ENCODE results near the gene MBL2.

MBL2 gene

DNA sequence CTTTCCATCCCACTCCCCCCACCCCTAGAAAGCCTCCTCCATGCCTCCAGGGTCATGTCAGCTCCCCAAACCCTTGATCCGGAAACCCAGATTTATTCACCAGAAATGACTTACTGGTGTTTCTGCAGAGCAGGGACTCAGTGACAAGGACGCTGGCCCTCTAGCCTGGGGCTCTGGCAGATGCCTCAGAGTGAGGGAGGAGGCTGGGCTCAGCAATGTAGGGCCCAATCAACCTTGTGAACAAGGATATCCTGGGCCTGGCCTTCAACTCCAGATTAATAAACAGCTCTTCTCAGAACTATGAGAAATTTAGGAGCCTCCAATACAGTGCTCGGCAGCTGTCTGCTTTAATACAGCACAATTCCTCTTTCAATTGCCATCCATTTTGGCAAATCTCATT is at the start of gene MBL2:
TSS of gene MBL2 (minus strand) at position 162 of the 400 bp plus-strand sequence. CDS start 1,149 bp downstream, outside the sequence.
- no peaks in the 10 kb centered on the region for H3K27me3 ChIP-seq (ENCODE audit: insufficient read depth, low read length)
- no peak within 1 kb of the TSS for H3K4me3 ChIP-seq (ENCODE audit: low read length)
- no peaks in the 10 kb centered on the region for H3K36me3 ChIP-seq (ENCODE audit: insufficient read depth, low read length)
- no peaks in the 10 kb centered on the region for H3K4me1 ChIP-seq (ENCODE audit: insufficient read depth, low read length)
- H3K9me3 ChIP-seq (ENCODE audit: low read length), result no peaks in the 10 kb centered on the region
- H2AFZ ChIP-seq (ENCODE audit: low read depth, low read length), result no peak within 1 kb of the TSS

DNA sequence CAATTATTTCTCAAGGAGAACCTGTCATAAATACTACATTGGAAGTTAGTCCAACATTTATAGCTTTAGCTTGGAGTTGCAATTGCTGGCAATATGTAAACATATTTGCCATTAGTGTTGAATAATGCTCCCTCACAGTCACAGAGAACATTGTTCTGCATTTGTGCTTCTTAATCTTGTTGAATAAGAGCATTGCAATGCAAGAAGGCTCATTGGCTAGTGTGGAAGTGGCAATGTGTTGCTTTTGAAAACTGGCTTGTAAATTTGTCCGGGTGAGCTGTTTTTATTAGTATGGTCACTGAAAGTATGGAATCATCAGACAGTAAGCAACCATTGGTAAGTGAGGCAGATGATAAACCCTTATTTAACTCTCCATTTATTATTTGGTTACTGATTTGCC is 47.7 kb upstream of the MBL2 start:
- Histone ChIP-seq H3K36me3 (ENCODE audit: insufficient read depth, low read length) (no peaks in the 10 kb centered on the region), H3K4me3 (ENCODE audit: low read length) (no peak overlapping the region), H3K4me1 (ENCODE audit: insufficient read depth, low read length) (no peaks in the 10 kb centered on the region), H3K27me3 (ENCODE audit: insufficient read depth, low read length) (no peaks in the 10 kb centered on the region), H2AFZ (ENCODE audit: low read depth, low read length) (no peak overlapping the region), H3K9me3 (ENCODE audit: low read length) (no peaks in the 10 kb centered on the region)

- Histone ChIP-seq H3K36me3 (ENCODE audit: insufficient read depth, low read length) (no peaks in the 10 kb centered on the region), H3K4me3 (ENCODE audit: low read length) (no peak overlapping the region)
Observed at GRCh38 chr10:52818019-52818418, 45.4 kb upstream of the MBL2 start.

GRCh38 chr10:52814506-52814905 is 41.9 kb upstream of the MBL2 start:
- H3K9me3 ChIP-seq (ENCODE audit: low read length), result no peaks in the 10 kb centered on the region
- no peak overlapping the region for H3K4me3 ChIP-seq (ENCODE audit: low read length)
- H3K27me3 ChIP-seq (ENCODE audit: insufficient read depth, low read length), result no peaks in the 10 kb centered on the region
- no peak overlapping the region for H2AFZ ChIP-seq (ENCODE audit: low read depth, low read length)
- H3K36me3 ChIP-seq (ENCODE audit: insufficient read depth, low read length), result no peaks in the 10 kb centered on the region
- H3K4me1 ChIP-seq (ENCODE audit: insufficient read depth, low read length), result no peaks in the 10 kb centered on the region

More at GRCh38 chr10:52818019-52818418, 45.4 kb upstream of the MBL2 start:
- no peaks in the 10 kb centered on the region for H3K9me3 ChIP-seq (ENCODE audit: low read length)
- no peak overlapping the region for H2AFZ ChIP-seq (ENCODE audit: low read depth, low read length)
- H3K4me1 ChIP-seq (ENCODE audit: insufficient read depth, low read length), result no peaks in the 10 kb centered on the region
- no peaks in the 10 kb centered on the region for H3K27me3 ChIP-seq (ENCODE audit: insufficient read depth, low read length)

- no peak overlapping the region for H3K4me3 ChIP-seq (ENCODE audit: low read length)
- H2AFZ ChIP-seq (ENCODE audit: low read depth, low read length), result no peak overlapping the region
Observed at GRCh38 chr10:52811776-52812175, 39.2 kb upstream of the MBL2 start.

GRCh38 chr10:52810761-52811160 is 38.2 kb upstream of the MBL2 start:
- Histone ChIP-seq H3K27me3 (ENCODE audit: insufficient read depth, low read length) (no peaks in the 10 kb centered on the region), H3K4me3 (ENCODE audit: low read length) (no peak overlapping the region), H3K9me3 (ENCODE audit: low read length) (no peaks in the 10 kb centered on the region), H3K36me3 (ENCODE audit: insufficient read depth, low read length) (no peaks in the 10 kb centered on the region), H2AFZ (ENCODE audit: low read depth, low read length) (no peak overlapping the region), H3K4me1 (ENCODE audit: insufficient read depth, low read length) (no peaks in the 10 kb centered on the region)

More at GRCh38 chr10:52811776-52812175, 39.2 kb upstream of the MBL2 start:
- no peaks in the 10 kb centered on the region for H3K9me3 ChIP-seq (ENCODE audit: low read length)
- H3K4me1 ChIP-seq (ENCODE audit: insufficient read depth, low read length), result no peaks in the 10 kb centered on the region
- no peaks in the 10 kb centered on the region for H3K27me3 ChIP-seq (ENCODE audit: insufficient read depth, low read length)
- H3K36me3 ChIP-seq (ENCODE audit: insufficient read depth, low read length), result no peaks in the 10 kb centered on the region

DNA sequence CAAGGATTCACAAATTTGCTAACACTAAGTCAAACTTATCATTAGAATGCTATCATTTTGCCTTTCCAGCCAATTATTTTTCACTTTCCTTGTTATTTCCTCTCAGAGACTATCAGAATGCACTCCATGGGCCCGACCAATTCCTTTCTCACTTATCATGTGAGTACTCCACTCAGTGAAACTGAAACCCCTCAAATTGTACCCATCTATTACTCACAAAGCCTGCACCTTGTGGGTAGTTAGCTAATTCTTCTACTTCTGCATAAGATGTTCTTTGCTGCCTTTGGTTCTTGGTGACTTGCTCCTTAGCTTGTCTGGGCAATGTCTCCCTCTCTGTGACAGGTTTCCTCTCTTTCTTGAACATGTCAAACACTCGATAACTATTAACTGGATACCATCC is 35.2 kb upstream of the MBL2 start:
- no peak overlapping the region for H2AFZ ChIP-seq (ENCODE audit: low read depth, low read length)
- no peaks in the 10 kb centered on the region for H3K9me3 ChIP-seq (ENCODE audit: low read length)
- no peaks in the 10 kb centered on the region for H3K4me1 ChIP-seq (ENCODE audit: insufficient read depth, low read length)
- H3K4me3 ChIP-seq (ENCODE audit: low read length), result no peak overlapping the region
- H3K36me3 ChIP-seq (ENCODE audit: insufficient read depth, low read length), result no peaks in the 10 kb centered on the region
- no peaks in the 10 kb centered on the region for H3K27me3 ChIP-seq (ENCODE audit: insufficient read depth, low read length)

DNA sequence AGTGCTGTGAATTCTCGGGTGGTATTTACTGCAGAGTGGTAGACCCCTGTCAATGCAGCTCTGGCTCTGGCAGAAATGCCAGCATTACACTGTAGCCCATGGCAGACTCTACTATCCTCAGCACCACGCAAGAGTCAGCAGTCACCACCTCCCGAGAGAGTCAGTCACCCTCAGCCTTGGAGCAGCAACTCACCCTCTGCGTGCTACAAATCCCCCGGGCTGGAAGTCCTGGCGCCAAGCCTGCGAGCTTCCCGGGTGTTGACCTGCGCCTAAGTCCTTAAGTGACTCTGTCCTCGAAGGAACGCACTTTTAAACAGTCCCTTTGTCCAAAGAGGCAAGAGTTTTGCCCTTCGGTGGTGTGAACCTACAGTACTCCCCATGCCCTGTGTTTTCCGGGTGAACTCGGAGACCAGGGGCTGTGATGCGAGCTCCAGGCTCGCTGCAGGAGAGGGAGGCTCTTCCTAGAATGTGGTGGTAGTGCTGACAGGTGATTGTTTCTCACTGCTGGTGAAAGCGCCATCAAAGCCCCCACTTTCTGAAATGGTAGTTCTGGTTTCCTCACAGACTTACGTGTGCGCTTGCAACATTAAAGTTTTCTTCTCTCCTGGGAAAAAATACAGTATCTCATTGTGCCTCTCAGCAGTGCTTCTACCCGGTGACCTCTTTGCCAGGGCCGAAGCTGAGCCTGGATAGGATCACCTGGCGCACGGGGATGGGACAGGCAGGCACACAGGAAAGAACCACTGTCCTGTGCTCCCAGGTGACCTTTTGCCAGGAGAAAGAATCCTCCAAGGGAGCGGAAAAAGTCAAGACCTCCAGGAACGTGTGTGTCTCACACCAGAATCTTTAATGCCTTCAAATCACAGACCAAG is 33.1 kb upstream of the MBL2 start:
- no peaks in the 10 kb centered on the region for H3K9me3 ChIP-seq (ENCODE audit: low read length)
- H3K36me3 ChIP-seq (ENCODE audit: insufficient read depth, low read length), result no peaks in the 10 kb centered on the region
- no peaks in the 10 kb centered on the region for H3K4me1 ChIP-seq (ENCODE audit: insufficient read depth, low read length)
- no peaks in the 10 kb centered on the region for H3K27me3 ChIP-seq (ENCODE audit: insufficient read depth, low read length)
- H2AFZ ChIP-seq (ENCODE audit: low read depth, low read length), result no peak overlapping the region
- no peak overlapping the region for H3K4me3 ChIP-seq (ENCODE audit: low read length)

DNA sequence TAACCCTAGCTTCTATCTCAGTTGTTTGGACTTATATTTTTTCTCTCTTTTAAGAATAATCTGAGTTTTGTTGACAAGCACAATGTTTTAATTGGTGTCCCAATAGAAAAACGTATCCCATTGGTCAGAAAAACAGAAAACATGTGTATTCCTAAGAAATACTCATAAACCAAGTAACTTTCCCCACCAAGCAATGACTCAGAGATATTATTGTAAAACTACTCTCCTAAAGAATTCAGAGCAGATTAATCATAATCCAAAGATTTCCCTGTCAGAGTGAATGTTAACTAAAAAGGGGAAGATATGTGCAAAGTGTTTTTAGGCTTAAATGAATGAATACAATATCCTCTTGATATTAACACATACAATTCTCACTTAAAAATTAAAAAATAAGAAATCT is 29.4 kb upstream of the MBL2 start:
- no peaks in the 10 kb centered on the region for H3K36me3 ChIP-seq (ENCODE audit: insufficient read depth, low read length)
- no peaks in the 10 kb centered on the region for H3K27me3 ChIP-seq (ENCODE audit: insufficient read depth, low read length)
- H3K4me3 ChIP-seq (ENCODE audit: low read length), result no peak overlapping the region
- H3K4me1 ChIP-seq (ENCODE audit: insufficient read depth, low read length), result no peaks in the 10 kb centered on the region
- no peaks in the 10 kb centered on the region for H3K9me3 ChIP-seq (ENCODE audit: low read length)
- H2AFZ ChIP-seq (ENCODE audit: low read depth, low read length), result no peak overlapping the region

- H3K27me3 ChIP-seq (ENCODE audit: insufficient read depth, low read length), result no peaks in the 10 kb centered on the region
- H3K9me3 ChIP-seq (ENCODE audit: low read length), result no peaks in the 10 kb centered on the region
- H2AFZ ChIP-seq (ENCODE audit: low read depth, low read length), result no peak overlapping the region
- no peaks in the 10 kb centered on the region for H3K4me1 ChIP-seq (ENCODE audit: insufficient read depth, low read length)
- H3K4me3 ChIP-seq (ENCODE audit: low read length), result no peak overlapping the region
- no peaks in the 10 kb centered on the region for H3K36me3 ChIP-seq (ENCODE audit: insufficient read depth, low read length)
Observed at GRCh38 chr10:52786098-52786497, 13.5 kb upstream of the MBL2 start.

DNA sequence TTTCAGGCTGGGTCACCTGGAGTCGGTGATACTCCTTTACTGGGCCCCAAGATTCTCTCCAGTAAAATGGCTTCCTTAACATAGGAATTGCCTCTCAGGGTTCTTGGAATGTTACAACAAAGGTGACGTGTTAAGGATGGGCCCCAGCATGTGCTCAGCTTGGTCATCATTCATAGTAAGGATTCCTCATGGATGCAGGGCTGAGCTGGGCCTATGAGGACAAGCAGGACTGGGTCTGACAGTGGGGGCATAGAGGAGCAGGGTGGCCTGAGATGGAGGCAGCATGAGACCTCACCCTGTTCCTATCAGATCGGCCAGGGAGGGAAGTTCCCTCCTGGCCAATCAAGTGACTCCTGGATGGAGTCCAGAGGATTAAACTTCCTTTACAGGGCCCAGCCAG is 12.8 kb upstream of the MBL2 start:
- Histone ChIP-seq H3K9me3 (ENCODE audit: low read length) (no peaks in the 10 kb centered on the region), H3K27me3 (ENCODE audit: insufficient read depth, low read length) (no peaks in the 10 kb centered on the region), H2AFZ (ENCODE audit: low read depth, low read length) (no peak overlapping the region), H3K36me3 (ENCODE audit: insufficient read depth, low read length) (no peaks in the 10 kb centered on the region), H3K4me1 (ENCODE audit: insufficient read depth, low read length) (no peaks in the 10 kb centered on the region), H3K4me3 (ENCODE audit: low read length) (no peak overlapping the region)

DNA sequence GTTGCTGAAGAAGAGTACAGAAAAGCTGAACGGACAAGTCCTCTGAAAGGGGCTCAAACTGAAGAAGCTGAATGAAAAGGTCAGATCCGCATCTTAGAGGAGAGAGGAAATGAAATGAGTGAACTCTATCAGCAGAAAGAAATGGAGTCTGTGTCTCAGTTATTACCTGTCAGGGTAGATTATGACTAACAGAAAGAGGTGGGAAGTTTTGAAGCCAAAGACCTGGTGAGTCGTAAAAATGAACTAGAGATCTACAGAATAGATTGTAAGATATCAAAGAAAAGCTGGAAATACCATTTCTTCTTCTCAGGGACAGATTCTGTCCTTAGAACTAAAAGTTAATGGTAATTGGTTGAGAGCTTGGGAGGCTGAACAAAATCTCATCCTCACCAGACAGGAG is 11.1 kb upstream of the MBL2 start:
- no peaks in the 10 kb centered on the region for H3K4me1 ChIP-seq (ENCODE audit: insufficient read depth, low read length)
- no peak overlapping the region for H3K4me3 ChIP-seq (ENCODE audit: low read length)
- no peaks in the 10 kb centered on the region for H3K27me3 ChIP-seq (ENCODE audit: insufficient read depth, low read length)
- no peak overlapping the region for H2AFZ ChIP-seq (ENCODE audit: low read depth, low read length)
- no peaks in the 10 kb centered on the region for H3K36me3 ChIP-seq (ENCODE audit: insufficient read depth, low read length)
- H3K9me3 ChIP-seq (ENCODE audit: low read length), result no peaks in the 10 kb centered on the region

GRCh38 chr10:52782554-52782953 is 10.0 kb upstream of the MBL2 start:
- H3K9me3 ChIP-seq (ENCODE audit: low read length), result no peaks in the 10 kb centered on the region
- H2AFZ ChIP-seq (ENCODE audit: low read depth, low read length), result no peak overlapping the region
- H3K27me3 ChIP-seq (ENCODE audit: insufficient read depth, low read length), result no peaks in the 10 kb centered on the region
- H3K36me3 ChIP-seq (ENCODE audit: insufficient read depth, low read length), result no peaks in the 10 kb centered on the region
- H3K4me1 ChIP-seq (ENCODE audit: insufficient read depth, low read length), result no peaks in the 10 kb centered on the region
- H3K4me3 ChIP-seq (ENCODE audit: low read length), result no peak overlapping the region
